Right lobe of liver (tissue), 4 donors: ENCODE measurements around the gene CLHC1.

Source experiments
- CTCF ChIP-seq, 4 donors: fragments of 200-600 bp in 3 of 4; fragments of 450-650 bp in 1 of 4; IDR thresholded peaks; one replicate each; pipeline versions ENCODE4 v1.5.1 to v1.8.0; 2016 to 2022; ENCODE audit warnings: antibody characterized with exemption in 4 of 4, mild to moderate bottlenecking in 2 of 4
- POLR2A ChIP-seq: fragments of 450-650 bp; IDR thresholded peaks from one replicate; pipeline ENCODE4 v1.6.1; 2017; ENCODE audit warnings: antibody characterized with exemption, mild to moderate bottlenecking
- donor health status: DM: no; HTN: no; CAD: no.
- donor health status: DM: no; HTN: no; CAD: no.
- donor health status: DM: no; HTN: yes; CAD: no.

GRCh38 chr2:55268288-55268906 lies 36.3 kb upstream of the CLHC1 start:
- TF ChIP-seq CTCF (IDR thresholded peaks at IDR 0.05) (no peak), POLR2A (no peak)
